Coronary artery (tissue), 2 donors: ENCODE measurements around the gene PPP6R1.

Source experiments
- DNase-seq: peaks from one replicate; pipeline ENCODE4 v3.0.0-alpha.2; 2017; ENCODE audit warnings: low spot score
- H3K27ac ChIP-seq, 2 donors: fragments of 200-600 bp; sonication (generic); one replicate each; pipeline ENCODE4 v1.5.1; 2016 to 2019
- H3K4me3 ChIP-seq: fragments of 200-600 bp; sonication (generic); 2 replicates; pipeline ENCODE4 v1.5.1; 2016; ENCODE audit warnings: mild to moderate bottlenecking, moderate library complexity
- CTCF ChIP-seq: fragments of 200-600 bp; sonication (generic); IDR thresholded peaks from one replicate; pipeline ENCODE4 v1.5.1; 2019; ENCODE audit warnings: antibody characterized with exemption

Gene PPP6R1

GRCh38 chr19:55241143-55241934 is 17.5 kb downstream of the PPP6R1 start:
- no peak for DNase-seq
- Histone ChIP-seq H3K4me3 (no peak overlapping the region), H3K27ac (no peak overlapping the region)
- no peak for TF ChIP-seq CTCF

DNA sequence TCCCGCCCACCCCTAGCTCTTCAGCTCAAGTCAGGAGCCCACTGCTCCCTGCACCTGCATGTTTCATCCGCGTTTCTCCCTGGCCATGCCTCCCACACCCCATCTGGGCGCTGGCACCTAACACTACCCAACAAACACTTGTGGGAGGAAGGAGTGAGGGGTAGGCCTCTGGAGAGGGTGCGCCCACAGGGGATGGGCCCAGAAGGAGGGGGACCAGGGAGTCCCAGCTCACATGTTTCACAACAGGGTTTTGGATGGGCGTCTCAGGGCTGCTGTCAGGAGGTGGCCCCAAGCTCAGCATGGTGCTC is 18.1 kb downstream of the PPP6R1 start:
- Histone ChIP-seq H3K4me3 (no peak overlapping the region), H3K27ac (no peak overlapping the region)
- no peak for TF ChIP-seq CTCF
- no peak for DNase-seq

GRCh38 chr19:55239004-55239403 is 19.8 kb downstream of the PPP6R1 start:
- no peak for TF ChIP-seq CTCF
- H3K4me3 ChIP-seq: no peak overlapping the region

DNA sequence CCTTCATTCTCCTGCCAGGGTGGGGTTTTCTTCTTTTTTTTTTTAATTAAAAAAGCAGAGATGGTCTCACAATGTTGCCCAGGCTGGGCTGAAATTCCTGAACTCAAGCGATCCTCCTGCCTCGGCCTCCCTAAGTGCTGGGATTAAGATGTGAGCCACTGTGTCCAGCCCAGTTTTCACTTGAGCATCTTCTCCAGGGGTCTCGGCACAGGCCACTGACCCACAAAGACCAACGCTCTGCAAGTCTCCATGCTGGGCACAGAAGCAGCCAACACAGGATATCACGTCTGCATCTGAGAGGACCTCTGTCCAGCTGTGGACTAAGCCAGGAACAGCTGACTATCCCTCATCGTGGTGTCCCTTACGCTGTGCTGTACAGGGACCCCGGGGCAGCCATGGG is 20.8 kb downstream of the PPP6R1 start:
- Histone ChIP-seq H3K27ac (no peak overlapping the region), H3K4me3 (no peak overlapping the region)
- DNase-seq: no peak
- TF ChIP-seq CTCF: no peak

More at GRCh38 chr19:55239004-55239403, 19.8 kb downstream of the PPP6R1 start:
- H3K27ac ChIP-seq: no peak overlapping the region
- no peak for DNase-seq

DNA sequence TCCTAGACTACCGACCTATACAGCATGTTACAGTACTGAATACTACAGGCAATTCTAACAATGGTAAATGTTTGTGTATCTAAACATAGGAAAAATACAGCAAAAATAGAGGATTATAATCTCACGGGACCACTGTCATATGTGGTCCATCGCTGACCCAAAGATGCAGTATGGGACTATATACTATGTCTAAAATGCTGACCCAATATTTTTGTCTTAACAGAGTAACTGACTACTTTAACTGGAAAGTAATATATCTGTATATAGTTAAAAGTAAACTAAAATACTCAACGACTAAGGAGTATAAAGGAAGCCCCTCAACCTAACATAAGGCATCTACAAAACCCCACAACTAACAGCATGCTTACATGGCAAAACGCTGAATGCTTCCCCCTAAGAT is 25.8 kb downstream of the PPP6R1 start:
- no peak for TF ChIP-seq CTCF
- H3K27ac ChIP-seq: no peak overlapping the region
- DNase-seq: no peak
- H3K4me3 ChIP-seq: no peak overlapping the region

DNA sequence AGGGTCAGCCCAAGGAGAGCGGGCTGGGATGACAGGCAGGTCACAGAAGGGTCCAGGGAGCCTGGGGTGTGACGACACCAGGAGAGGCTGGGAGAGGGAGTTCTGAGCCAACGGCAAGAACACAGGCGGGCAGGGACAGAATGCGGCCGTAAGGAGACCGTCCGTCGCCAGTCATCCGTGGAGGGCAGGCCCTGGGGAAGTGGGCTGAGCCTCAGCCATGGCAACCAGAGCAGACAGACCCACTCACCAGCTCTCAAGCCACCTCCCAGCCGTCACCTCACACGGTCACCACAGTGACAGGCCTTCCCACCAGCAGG is 26.6 kb downstream of the PPP6R1 start:
- H3K4me3 ChIP-seq: no peak overlapping the region
- DNase-seq: no peak
- no peak for TF ChIP-seq CTCF
- no peak overlapping the region for H3K27ac ChIP-seq

GRCh38 chr19:55231391-55232285 is 27.2 kb downstream of the PPP6R1 start:
- TF ChIP-seq CTCF: no peak
- no peak for DNase-seq

More at GRCh38 chr19:55231391-55232285, 27.2 kb downstream of the PPP6R1 start:
- H3K27ac ChIP-seq: no peak overlapping the region
- no peak overlapping the region for H3K4me3 ChIP-seq
